ENCODE results near the gene SCN8A.

Gene SCN8A

GRCh38 chr12:51846271-51846691 is 255.2 kb downstream of the SCN8A start:
- TF ChIP-seq, protein P1, sequence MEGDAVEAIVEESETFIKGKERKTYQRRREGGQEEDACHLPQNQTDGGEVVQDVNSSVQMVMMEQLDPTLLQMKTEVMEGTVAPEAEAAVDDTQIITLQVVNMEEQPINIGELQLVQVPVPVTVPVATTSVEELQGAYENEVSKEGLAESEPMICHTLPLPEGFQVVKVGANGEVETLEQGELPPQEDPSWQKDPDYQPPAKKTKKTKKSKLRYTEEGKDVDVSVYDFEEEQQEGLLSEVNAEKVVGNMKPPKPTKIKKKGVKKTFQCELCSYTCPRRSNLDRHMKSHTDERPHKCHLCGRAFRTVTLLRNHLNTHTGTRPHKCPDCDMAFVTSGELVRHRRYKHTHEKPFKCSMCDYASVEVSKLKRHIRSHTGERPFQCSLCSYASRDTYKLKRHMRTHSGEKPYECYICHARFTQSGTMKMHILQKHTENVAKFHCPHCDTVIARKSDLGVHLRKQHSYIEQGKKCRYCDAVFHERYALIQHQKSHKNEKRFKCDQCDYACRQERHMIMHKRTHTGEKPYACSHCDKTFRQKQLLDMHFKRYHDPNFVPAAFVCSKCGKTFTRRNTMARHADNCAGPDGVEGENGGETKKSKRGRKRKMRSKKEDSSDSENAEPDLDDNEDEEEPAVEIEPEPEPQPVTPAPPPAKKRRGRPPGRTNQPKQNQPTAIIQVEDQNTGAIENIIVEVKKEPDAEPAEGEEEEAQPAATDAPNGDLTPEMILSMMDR (IDR thresholded peaks at IDR 0.05; ENCODE audit: low read length, missing control alignments): no peak
- DNase-seq (ENCODE audit: low read depth): no peak
- no peak overlapping the region for H3K4me3 ChIP-seq (replicated peaks; ENCODE audit: low read depth, low read length)

DNA sequence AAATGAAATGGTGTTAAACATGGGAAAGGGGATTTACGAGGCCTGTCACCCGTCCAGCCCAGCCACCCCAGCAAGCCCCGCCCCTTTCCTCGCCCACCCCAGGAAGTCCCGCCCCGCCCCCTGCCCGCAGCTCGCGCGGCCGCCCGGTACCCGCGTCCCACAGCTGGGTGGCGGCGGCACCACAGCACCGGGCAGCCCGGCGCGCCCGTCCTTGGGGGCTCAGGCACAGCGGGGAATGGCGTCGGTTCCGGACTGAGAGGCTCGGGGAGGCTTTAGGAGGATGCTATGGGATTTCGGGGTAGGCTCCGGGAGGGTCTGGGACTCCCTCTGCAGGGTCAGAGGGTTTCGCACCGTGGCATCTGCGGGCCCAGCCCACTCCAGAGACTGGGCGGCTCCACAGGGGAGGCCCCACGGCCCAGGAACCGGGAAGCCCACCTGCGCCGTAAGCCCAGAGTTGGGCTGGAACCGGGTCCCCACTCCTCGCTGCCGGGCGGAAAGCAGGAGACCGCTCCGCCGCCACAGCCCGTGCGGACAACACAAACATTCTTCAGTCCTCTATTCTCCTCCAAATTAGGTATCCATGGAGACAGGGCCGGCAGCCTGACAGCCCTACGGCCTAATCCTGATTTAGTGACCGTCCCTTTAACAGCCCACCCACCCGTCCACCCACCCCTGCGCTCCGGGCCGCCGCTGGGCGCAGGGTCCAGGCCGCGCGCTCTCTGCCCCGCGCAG is 256.0 kb downstream of the SCN8A start:
- TF ChIP-seq, protein P1 (IDR thresholded peaks at IDR 0.05; ENCODE audit: low read length, missing control alignments): no peak
- H3K4me3 ChIP-seq (replicated peaks; ENCODE audit: low read depth, low read length): peak overlapping the region; percentile 45
- no peak for DNase-seq (ENCODE audit: low read depth)

GRCh38 chr12:51847643-51848325 is 256.8 kb downstream of the SCN8A start:
- H3K4me3 ChIP-seq (replicated peaks; ENCODE audit: low read depth, low read length): peak overlapping the region; percentile 24
- no peak for DNase-seq (ENCODE audit: low read depth)
- TF ChIP-seq, protein P1 (IDR thresholded peaks at IDR 0.05; ENCODE audit: low read length, missing control alignments): no peak

- H3K4me3 ChIP-seq (replicated peaks; ENCODE audit: low read depth, low read length): peak within 1 kb of the TSS; percentile 24
- TF ChIP-seq, protein P1 (IDR thresholded peaks at IDR 0.05; ENCODE audit: low read length, missing control alignments): no peak
- no peak for DNase-seq (ENCODE audit: low read depth)
Measured at GRCh38 chr12:51848326-51848727, 257.3 kb downstream of the SCN8A start, which contains the start of gene FIGNL2. TSS of gene FIGNL2 (minus strand) at chr12:51848718. CDS start at chr12:51822413, 26,305 bp downstream.

DNA sequence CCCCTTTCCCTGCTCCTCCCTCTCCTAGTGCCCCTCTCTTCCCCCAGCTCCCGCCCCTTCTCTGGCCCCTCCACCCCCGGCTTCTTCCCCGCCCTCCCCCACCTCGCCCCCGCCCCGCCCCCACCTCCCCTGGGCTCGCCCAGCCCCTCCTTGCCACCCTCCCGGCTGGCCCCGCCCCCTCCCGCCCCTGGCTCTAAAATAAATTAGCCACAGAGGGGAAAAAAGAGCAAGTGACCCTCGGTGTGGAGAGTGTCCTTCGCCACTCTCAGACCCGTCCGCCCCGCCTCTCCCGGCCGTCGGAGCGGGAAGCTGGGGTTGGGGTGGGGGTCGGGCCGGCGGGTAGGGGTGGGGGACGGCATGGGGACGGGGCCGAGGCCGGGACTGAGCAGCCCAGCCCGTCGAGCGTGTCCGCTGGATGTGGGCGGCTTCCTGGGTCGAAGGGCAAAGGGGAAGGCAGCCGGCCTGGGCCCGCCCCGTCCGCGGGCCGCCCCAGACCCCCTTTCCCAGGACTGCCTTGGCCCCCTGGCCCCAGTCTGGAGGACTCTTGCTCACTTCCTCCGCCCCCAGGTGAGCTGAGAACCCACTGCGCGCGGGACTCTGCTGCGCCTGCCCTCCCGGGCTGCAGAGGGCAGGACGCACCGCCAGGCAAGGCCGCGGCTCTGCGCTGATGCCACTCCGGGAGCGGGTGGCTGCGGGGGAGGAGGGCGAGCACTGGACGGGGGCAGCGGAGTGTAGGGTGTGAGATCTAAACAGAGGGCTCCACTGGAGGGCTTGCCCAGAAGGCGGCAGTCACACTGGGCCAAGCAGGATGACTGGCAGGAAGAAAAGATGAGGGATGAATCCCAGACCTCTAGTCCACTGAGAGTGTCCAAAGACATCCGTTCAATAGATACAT is 258.1 kb downstream of the SCN8A start:
- no peak overlapping the region for H3K4me3 ChIP-seq (replicated peaks; ENCODE audit: low read depth, low read length)
- TF ChIP-seq, protein P1 (IDR thresholded peaks at IDR 0.05; ENCODE audit: low read length, missing control alignments): no peak
- no peak for DNase-seq (ENCODE audit: low read depth)

GRCh38 chr12:51850081-51850964 is 259.3 kb downstream of the SCN8A start:
- no peak overlapping the region for H3K4me3 ChIP-seq (replicated peaks; ENCODE audit: low read depth, low read length)
- TF ChIP-seq, protein P1 (IDR thresholded peaks at IDR 0.05; ENCODE audit: low read length, missing control alignments): no peak
- DNase-seq (ENCODE audit: low read depth): no peak
